Measurements from ENCODE around the gene PNISR. TPM values are rescaled to one million over a fixed set of nuclear protein-coding genes. Genes with fewer than 3 reads are reported as not detected.

The PNISR gene
- total and polyA plus RNA-seq, 2 of the 13 experiments (the other 11 are each of a cell fraction or from before 2014, with no cell fraction given), result 43.0 to 48.0 TPM

GRCh38 chr6:99353126-99353525 is 72.0 kb downstream of the PNISR start (continued):
- TF ChIP-seq MIER2 (CRISPR knock-in tag; IDR thresholded peaks at IDR 0.05) (peak; percentile 95), GLMP (CRISPR knock-in tag; IDR thresholded peaks at IDR 0.05; ENCODE audit: borderline replicate concordance) (no peak), ZNF709 (CRISPR knock-in tag; IDR thresholded peaks at IDR 0.05) (no peak), MAFF (IDR thresholded peaks at IDR 0.05; ENCODE audit: low read depth, low read length) (no peak), ARNT2 (CRISPR knock-in tag; IDR thresholded peaks at IDR 0.05; ENCODE audit: low read depth) (no peak), SYNCRIP (IDR thresholded peaks at IDR 0.05; ENCODE audit: insufficient read depth, low read depth, low read length) (no peak), IRF2 (CRISPR knock-in tag; IDR thresholded peaks at IDR 0.05) (no peak), ZNF225 (CRISPR knock-in tag; IDR thresholded peaks at IDR 0.05) (no peak), ZBTB46 (CRISPR knock-in tag; IDR thresholded peaks at IDR 0.05; ENCODE audit: borderline replicate concordance) (no peak), EHMT2 (IDR thresholded peaks at IDR 0.05; ENCODE audit: borderline replicate concordance, low read depth, low read length) (peak; percentile 71; the same call in 1 of the 2 replicates), ZNF180 (CRISPR knock-in tag; IDR thresholded peaks at IDR 0.05; ENCODE audit: borderline replicate concordance, low read depth) (no peak), ZNF660 (CRISPR knock-in tag; IDR thresholded peaks at IDR 0.05; ENCODE audit: borderline replicate concordance, low read depth) (no peak)
- TF ChIP-seq, protein P1, sequence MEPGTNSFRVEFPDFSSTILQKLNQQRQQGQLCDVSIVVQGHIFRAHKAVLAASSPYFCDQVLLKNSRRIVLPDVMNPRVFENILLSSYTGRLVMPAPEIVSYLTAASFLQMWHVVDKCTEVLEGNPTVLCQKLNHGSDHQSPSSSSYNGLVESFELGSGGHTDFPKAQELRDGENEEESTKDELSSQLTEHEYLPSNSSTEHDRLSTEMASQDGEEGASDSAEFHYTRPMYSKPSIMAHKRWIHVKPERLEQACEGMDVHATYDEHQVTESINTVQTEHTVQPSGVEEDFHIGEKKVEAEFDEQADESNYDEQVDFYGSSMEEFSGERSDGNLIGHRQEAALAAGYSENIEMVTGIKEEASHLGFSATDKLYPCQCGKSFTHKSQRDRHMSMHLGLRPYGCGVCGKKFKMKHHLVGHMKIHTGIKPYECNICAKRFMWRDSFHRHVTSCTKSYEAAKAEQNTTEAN (CRISPR knock-in tag; conservative IDR thresholded peaks at IDR 0.05), result no peak
- TF ChIP-seq, protein P2, sequence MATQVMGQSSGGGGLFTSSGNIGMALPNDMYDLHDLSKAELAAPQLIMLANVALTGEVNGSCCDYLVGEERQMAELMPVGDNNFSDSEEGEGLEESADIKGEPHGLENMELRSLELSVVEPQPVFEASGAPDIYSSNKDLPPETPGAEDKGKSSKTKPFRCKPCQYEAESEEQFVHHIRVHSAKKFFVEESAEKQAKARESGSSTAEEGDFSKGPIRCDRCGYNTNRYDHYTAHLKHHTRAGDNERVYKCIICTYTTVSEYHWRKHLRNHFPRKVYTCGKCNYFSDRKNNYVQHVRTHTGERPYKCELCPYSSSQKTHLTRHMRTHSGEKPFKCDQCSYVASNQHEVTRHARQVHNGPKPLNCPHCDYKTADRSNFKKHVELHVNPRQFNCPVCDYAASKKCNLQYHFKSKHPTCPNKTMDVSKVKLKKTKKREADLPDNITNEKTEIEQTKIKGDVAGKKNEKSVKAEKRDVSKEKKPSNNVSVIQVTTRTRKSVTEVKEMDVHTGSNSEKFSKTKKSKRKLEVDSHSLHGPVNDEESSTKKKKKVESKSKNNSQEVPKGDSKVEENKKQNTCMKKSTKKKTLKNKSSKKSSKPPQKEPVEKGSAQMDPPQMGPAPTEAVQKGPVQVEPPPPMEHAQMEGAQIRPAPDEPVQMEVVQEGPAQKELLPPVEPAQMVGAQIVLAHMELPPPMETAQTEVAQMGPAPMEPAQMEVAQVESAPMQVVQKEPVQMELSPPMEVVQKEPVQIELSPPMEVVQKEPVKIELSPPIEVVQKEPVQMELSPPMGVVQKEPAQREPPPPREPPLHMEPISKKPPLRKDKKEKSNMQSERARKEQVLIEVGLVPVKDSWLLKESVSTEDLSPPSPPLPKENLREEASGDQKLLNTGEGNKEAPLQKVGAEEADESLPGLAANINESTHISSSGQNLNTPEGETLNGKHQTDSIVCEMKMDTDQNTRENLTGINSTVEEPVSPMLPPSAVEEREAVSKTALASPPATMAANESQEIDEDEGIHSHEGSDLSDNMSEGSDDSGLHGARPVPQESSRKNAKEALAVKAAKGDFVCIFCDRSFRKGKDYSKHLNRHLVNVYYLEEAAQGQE (IDR thresholded peaks at IDR 0.05; ENCODE audit: borderline replicate concordance in 1 of 2, low read depth in 1 of 2, low read length in 2 of 2), result peak; percentile 63 to 95

All from HepG2 (cell line).